ENCODE measurements around the gene OLFML2A. TPM values are rescaled to one million over a fixed set of nuclear protein-coding genes. Genes with fewer than 3 reads are reported as not detected.

Gene OLFML2A
- total RNA-seq, 1 donor from 2014 or later: 0.07 TPM

GRCh38 chr9:124852121-124852828 lies 75.3 kb downstream of the OLFML2A start:
- intact Hi-C loops (cut with micrococcal nuclease): loop anchor here (2.0 kb wide), 1 partner anchor 291 kb away; the partner anchor contains the start of gene SCAI

GRCh38 chr9:124852829-124853531 lies 76.0 kb downstream of the OLFML2A start, which contains the start of gene WDR38:
TSS of gene WDR38 (plus strand) at chr9:124853460. CDS start at chr9:124853532, 72 bp downstream.
- intact Hi-C loops (cut with micrococcal nuclease): loop anchor here (1.0 to 2.0 kb wide), 7 partner anchors 9 to 290 kb away; partner anchors contain the start of genes ARPC5L and SCAI

- intact Hi-C loops (cut with micrococcal nuclease): loop anchor here (1.0 to 2.0 kb wide), 7 partner anchors 9 to 289 kb away; partner anchors contain the start of genes ARPC5L and SCAI
Observed at GRCh38 chr9:124853605-124854143, 76.7 kb downstream of the OLFML2A start.

GRCh38 chr9:124854161-124854560 lies 77.2 kb downstream of the OLFML2A start:
- intact Hi-C loops (cut with micrococcal nuclease): no loop called here

GRCh38 chr9:124854822-124855221 lies 77.9 kb downstream of the OLFML2A start:
- intact Hi-C loops (cut with micrococcal nuclease): no loop called here

GRCh38 chr9:124855566-124855943 lies 78.6 kb downstream of the OLFML2A start:
- intact Hi-C loops (cut with micrococcal nuclease): no loop called here

- intact Hi-C loops (cut with micrococcal nuclease): no loop called here
Observed at GRCh38 chr9:124855944-124856765, 79.2 kb downstream of the OLFML2A start.

- intact Hi-C loops (cut with micrococcal nuclease): no loop called here
Observed at GRCh38 chr9:124857533-124858162, 80.7 kb downstream of the OLFML2A start.

GRCh38 chr9:124858330-124859046 lies 81.6 kb downstream of the OLFML2A start:
- intact Hi-C loops (cut with micrococcal nuclease): no loop called here

- intact Hi-C loops (cut with micrococcal nuclease): loop anchor here (5.0 to 10.0 kb wide), 4 partner anchors 445 to 1945 kb away; partner anchors contain the start of genes MAPKAP1, PSMB7, ZBTB26 and ZBTB43
Observed at GRCh38 chr9:124859803-124860581, 83.1 kb downstream of the OLFML2A start.

GRCh38 chr9:124860582-124861341 lies 83.8 kb downstream of the OLFML2A start:
- intact Hi-C loops (cut with micrococcal nuclease): loop anchor here (5.0 to 10.0 kb wide), 4 partner anchors 446 to 1944 kb away; partner anchors contain the start of genes MAPKAP1, PSMB7, ZBTB26 and ZBTB43

GRCh38 chr9:124861342-124862229 lies 84.7 kb downstream of the OLFML2A start, which contains the start of the genes ARPC5L and RPL35:
TSS of gene ARPC5L (plus strand) at chr9:124862130. CDS start at chr9:124869291, 7,161 bp downstream.
TSS of gene RPL35 (minus strand) at chr9:124861957. CDS start at chr9:124861912, 45 bp downstream.
- intact Hi-C loops (cut with micrococcal nuclease): loop anchor here (1.0 to 10.0 kb wide), 15 partner anchors 8 to 1943 kb away; partner anchors contain the start of genes GOLGA1, HSPA5, MAPKAP1 and NR6A1

GRCh38 chr9:124863371-124863871 lies 86.5 kb downstream of the OLFML2A start:
- intact Hi-C loops (cut with micrococcal nuclease): loop anchor here (2.0 to 10.0 kb wide), 6 partner anchors 93 to 1941 kb away; partner anchors contain the start of genes MAPKAP1, NR6A1, PBX3 and PSMB7
